K562 (cell line): ENCODE measurements around the gene RNPEP. TPM values are rescaled to one million over a fixed set of nuclear protein-coding genes. Genes with fewer than 3 reads are reported as not detected.

Experiments used
- ARID1B ChIP-seq: fragments of 450-650 bp; IDR thresholded peaks from 2 replicates; pipeline ENCODE4 v1.6.1; 2016; ENCODE audit warnings: antibody characterized with exemption, mild to moderate bottlenecking, inconsistent platforms
- ATF1 ChIP-seq, 2 experiments: fragments of 450-650 bp in 1 of 2; IDR thresholded peaks; 2 replicates each; pipeline ENCODE4 v1.6.1; 2016; ENCODE audit warnings: missing compliant biosample characterization in 1 of 2, missing genetic modification characterization in 1 of 2
- C11orf30 ChIP-seq: fragments of 450-650 bp; IDR thresholded peaks from 2 replicates; pipeline ENCODE4 v1.6.1; 2016; ENCODE audit warnings: low read depth, mild to moderate bottlenecking
- CBFA2T2 ChIP-seq: fragments of 450-650 bp; conservative IDR thresholded peaks from 2 replicates; pipeline ENCODE4 v1.6.1; 2017; ENCODE audit warnings: mild to moderate bottlenecking
- DACH1 ChIP-seq: fragments of 450-650 bp; IDR thresholded peaks from 2 replicates; pipeline ENCODE4 v1.6.1; 2018; ENCODE audit not compliant: partially characterized antibody
- EP300 ChIP-seq: IDR thresholded peaks from 2 replicates; pipeline ENCODE4 v1.6.1; 2012; ENCODE audit warnings: low read length, improper control_type of control experiment
- EZH2 ChIP-seq: IDR thresholded peaks from 2 replicates; pipeline ENCODE4 v1.6.1; 2012; ENCODE audit warnings: low read depth, mild to moderate bottlenecking, inconsistent platforms, low read length, borderline replicate concordance
- FOXK2 ChIP-seq, 2 experiments: fragments of 450-650 bp; IDR thresholded peaks in 1 of 2; conservative IDR thresholded peaks in 1 of 2; 2 replicates each; pipeline ENCODE4 v1.6.1; 2016; ENCODE audit warnings: low read depth in 2 of 2, mild to moderate bottlenecking in 1 of 2
- HDAC1 ChIP-seq, 2 experiments: fragments of 450-650 bp; IDR thresholded peaks; 2 replicates each; pipeline ENCODE4 v1.6.1; 2016 to 2017; ENCODE audit warnings: inconsistent platforms in 1 of 2, mild to moderate bottlenecking in 1 of 2, moderate library complexity in 1 of 2
- KAT2B ChIP-seq: IDR thresholded peaks from one replicate; pipeline ENCODE4 v1.6.1; 2012; ENCODE audit warnings: low read depth, mild to moderate bottlenecking, control low read depth, inconsistent platforms, low read length, moderate library complexity
- LCOR ChIP-seq: sonication (generic); formaldehyde crosslinking; IDR thresholded peaks from 2 replicates; pipeline ENCODE4 v1.8.0; 2022; ENCODE audit warnings: mild to moderate bottlenecking, missing genetic modification reagents
- MCM7 ChIP-seq, 2 experiments: fragments of 450-650 bp; IDR thresholded peaks; 2 replicates each; pipeline ENCODE4 v1.6.1; 2016 to 2018
- RFX7 ChIP-seq: fragments of 250-450 bp; sonication (Bioruptor Pico); IDR thresholded peaks from 2 replicates; pipeline ENCODE4 v1.5.1; 2021; ENCODE audit warnings: mild to moderate bottlenecking
- SMAD3 ChIP-seq: fragments of 450-650 bp; formaldehyde crosslinking; conservative IDR thresholded peaks from 2 replicates; pipeline ENCODE4 v1.4.0; 2020; ENCODE audit warnings: mild to moderate bottlenecking
- SOX6 ChIP-seq: fragments of 450-650 bp; IDR thresholded peaks from 2 replicates; pipeline ENCODE4 v1.6.1; 2014; ENCODE audit warnings: mild to moderate bottlenecking
- TBL1XR1 ChIP-seq, 2 experiments: IDR thresholded peaks; 2 replicates each; pipeline ENCODE4 v1.6.1; 2012; ENCODE audit warnings: improper control_type of control experiment in 2 of 2, low read length in 2 of 2, mild to moderate bottlenecking in 1 of 2
- USF2 ChIP-seq: sonication (generic); formaldehyde crosslinking; IDR thresholded peaks from 2 replicates; pipeline ENCODE4 v1.5.0; 2020; ENCODE audit warnings: missing genetic modification reagents
- ZFP30 ChIP-seq: fragments of 250-450 bp; sonication (Bioruptor Pico); IDR thresholded peaks from 2 replicates; pipeline ENCODE4 v1.8.0; 2022; ENCODE audit warnings: moderate library complexity, mild to moderate bottlenecking, inconsistent platforms, borderline replicate concordance
- ZKSCAN3 ChIP-seq: fragments of 250-450 bp; sonication (Bioruptor Pico); IDR thresholded peaks from 2 replicates; pipeline ENCODE4 v1.4.0; 2020
- ZNF212 ChIP-seq: fragments of 450-650 bp; formaldehyde crosslinking; IDR thresholded peaks from 2 replicates; pipeline ENCODE4 v1.4.0; 2020; ENCODE audit warnings: mild to moderate bottlenecking
- ZNF436 ChIP-seq: fragments of 250-450, 450-650 bp; sonication (Bioruptor Pico); formaldehyde crosslinking; IDR thresholded peaks from 2 replicates; pipeline ENCODE4 v1.7.0; 2020; ENCODE audit warnings: mild to moderate bottlenecking
- ZNF699 ChIP-seq: fragments of 250-450 bp; sonication (Bioruptor Pico); IDR thresholded peaks from 2 replicates; pipeline ENCODE4 v1.8.0; 2021; ENCODE audit warnings: mild to moderate bottlenecking, moderate library complexity; ENCODE audit not compliant: insufficient replicate concordance
- ZNF75A ChIP-seq: fragments of 450-650 bp; formaldehyde crosslinking; IDR thresholded peaks from 2 replicates; pipeline ENCODE4 v1.4.0; 2020; ENCODE audit warnings: mild to moderate bottlenecking
- ZNF76 ChIP-seq: fragments of 250-450 bp; sonication (Bioruptor Pico); IDR thresholded peaks from 2 replicates; pipeline ENCODE4 v1.4.0; 2020; ENCODE audit warnings: mild to moderate bottlenecking, moderate library complexity, borderline replicate concordance
- polyA plus RNA-seq, 8 experiments: library from polyadenylated mRNA; depleted of rRNA in 4 of 8; stranded (reverse) in 5 of 8; unstranded in 3 of 8; fragments of >200 nt; fragmentation: Nextera tagmentation in 2 of 8; fragmentation: Illumina TruSeq in 1 of 8; extraction: Ambion mirVana in 2 of 8; extraction: Trizol in 1 of 8; gene quantifications; 2 replicates each; pipeline versions ENCODE4 v1.2.1 to v1.2.3, GENCODE V29; 2011 to 2014; ENCODE audit warnings: inconsistent platforms in 1 of 8, missing spikeins in 1 of 8
- total RNA-seq, 7 experiments: library from RNA; depleted of rRNA in 6 of 7; stranded (reverse); fragments of >200 nt in 6 of 7; fragmentation: Illumina TruSeq in 2 of 7; extraction: Trizol in 2 of 7; gene quantifications; 2 replicates each; pipeline versions ENCODE4 v1.2.1 to v1.2.3, GENCODE V29; 2011 to 2021; ENCODE audit warnings: low replicate concordance in 1 of 7
- TF ChIP-seq, protein P1 (sequence below), 2 experiments: fragments of 450-650 bp; conservative IDR thresholded peaks; 2 replicates each; pipeline ENCODE4 v1.6.1; 2017; ENCODE audit warnings: mild to moderate bottlenecking in 2 of 2, moderate library complexity in 2 of 2
- TF ChIP-seq, protein P2 (sequence below): fragments of 250-450 bp; sonication (Bioruptor Pico); IDR thresholded peaks from 2 replicates; pipeline ENCODE4 v1.8.0; 2021; ENCODE audit warnings: mild to moderate bottlenecking, moderate library complexity

Gene RNPEP
- total and polyA plus RNA-seq, 9 of the 15 experiments (the other 6 are each of a cell fraction or from before 2014, with no cell fraction given) = 27.5 to 131 (median 63.4) TPM

- TF ChIP-seq CBFA2T2 = peak; percentile 60
- no peak for TF ChIP-seq ZNF699 (CRISPR knock-in tag)
- TF ChIP-seq, protein P1, sequence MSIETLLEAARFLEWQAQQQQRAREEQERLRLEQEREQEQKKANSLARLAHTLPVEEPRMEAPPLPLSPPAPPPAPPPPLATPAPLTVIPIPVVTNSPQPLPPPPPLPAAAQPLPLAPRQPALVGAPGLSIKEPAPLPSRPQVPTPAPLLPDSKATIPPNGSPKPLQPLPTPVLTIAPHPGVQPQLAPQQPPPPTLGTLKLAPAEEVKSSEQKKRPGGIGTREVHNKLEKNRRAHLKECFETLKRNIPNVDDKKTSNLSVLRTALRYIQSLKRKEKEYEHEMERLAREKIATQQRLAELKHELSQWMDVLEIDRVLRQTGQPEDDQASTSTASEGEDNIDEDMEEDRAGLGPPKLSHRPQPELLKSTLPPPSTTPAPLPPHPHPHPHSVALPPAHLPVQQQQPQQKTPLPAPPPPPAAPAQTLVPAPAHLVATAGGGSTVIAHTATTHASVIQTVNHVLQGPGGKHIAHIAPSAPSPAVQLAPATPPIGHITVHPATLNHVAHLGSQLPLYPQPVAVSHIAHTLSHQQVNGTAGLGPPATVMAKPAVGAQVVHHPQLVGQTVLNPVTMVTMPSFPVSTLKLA (conservative IDR thresholded peaks at IDR 0.05) = 0 out of 4 replicates have a peak, but pooled peaks of 1 of the 2 experiments have one; percentile 27
- TF ChIP-seq TBL1XR1 (IDR thresholded peaks at IDR 0.05; ENCODE audit: low read length in 2 of 2) = no peak
- TF ChIP-seq SMAD3 = no peak
- TF ChIP-seq ZFP30 (CRISPR knock-in tag) = no peak
- TF ChIP-seq FOXK2 (conservative IDR thresholded peaks at IDR 0.05 in 1 of 2, IDR thresholded peaks at IDR 0.05 in 1 of 2; ENCODE audit: low read depth in 2 of 2) = 0 out of 4 replicates have a peak, but pooled peaks have one; percentile 15 to 49
- no peak for TF ChIP-seq USF2
- peak; percentile 74 for TF ChIP-seq C11orf30
- TF ChIP-seq EZH2 = no peak
- no peak for TF ChIP-seq ZNF436 (CRISPR knock-in tag)
- TF ChIP-seq ZKSCAN3 (CRISPR knock-in tag) = no peak
- TF ChIP-seq EP300 = peak; percentile 4; the same call in 1 of the 2 replicates
- no peak for TF ChIP-seq ZNF212
- 0 out of 2 replicates have a peak, but pooled peaks have one; percentile 11 for TF ChIP-seq SOX6
- TF ChIP-seq LCOR (CRISPR knock-in tag) = no peak
- TF ChIP-seq HDAC1 (IDR thresholded peaks at IDR 0.05) = peak in 1 of 2 experiments; percentile 39; a peak in 2 of 4 replicates
- TF ChIP-seq MCM7 (IDR thresholded peaks at IDR 0.05) = no peak
- TF ChIP-seq DACH1 = peak; percentile 33
- TF ChIP-seq ATF1 (CRISPR knock-in tag; IDR thresholded peaks at IDR 0.05) = no peak
- 0 out of 2 replicates have a peak, but pooled peaks have one; percentile 11 for TF ChIP-seq ATF1 (tag; IDR thresholded peaks at IDR 0.05)
- TF ChIP-seq, protein P2, sequence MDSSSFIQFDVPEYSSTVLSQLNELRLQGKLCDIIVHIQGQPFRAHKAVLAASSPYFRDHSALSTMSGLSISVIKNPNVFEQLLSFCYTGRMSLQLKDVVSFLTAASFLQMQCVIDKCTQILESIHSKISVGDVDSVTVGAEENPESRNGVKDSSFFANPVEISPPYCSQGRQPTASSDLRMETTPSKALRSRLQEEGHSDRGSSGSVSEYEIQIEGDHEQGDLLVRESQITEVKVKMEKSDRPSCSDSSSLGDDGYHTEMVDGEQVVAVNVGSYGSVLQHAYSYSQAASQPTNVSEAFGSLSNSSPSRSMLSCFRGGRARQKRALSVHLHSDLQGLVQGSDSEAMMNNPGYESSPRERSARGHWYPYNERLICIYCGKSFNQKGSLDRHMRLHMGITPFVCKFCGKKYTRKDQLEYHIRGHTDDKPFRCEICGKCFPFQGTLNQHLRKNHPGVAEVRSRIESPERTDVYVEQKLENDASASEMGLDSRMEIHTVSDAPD = no peak
- TF ChIP-seq RFX7 (CRISPR knock-in tag) = no peak
- TF ChIP-seq KAT2B = no peak
- peak; percentile 64 for TF ChIP-seq ARID1B
- TF ChIP-seq ZNF75A (CRISPR knock-in tag) = no peak
- TF ChIP-seq ZNF76 = no peak
Observed at GRCh38 chr1:201939574-201939973, 42.9 kb upstream of the RNPEP start (continued).
